Calu3 (cell line): Measurements from ENCODE around the gene CIT. TPM values are rescaled to one million over a fixed set of nuclear protein-coding genes. Genes with fewer than 3 reads are reported as not detected.

ENCODE experiments used
- BruUV-seq: library from RNA; stranded (reverse); fragments of 400-500 nt; replicated peaks from 2 replicates; lab custom pipeline; 2021; lab: Mats Ljungman, UMichigan
- CTCF ChIA-PET: fragments of 300-600 bp; sonication (Branson Sonifier 250); formaldehyde crosslinking; loops from one replicate; lab custom pipeline; 2022; ENCODE audit warnings: antibody characterized with exemption; lab: Charles Lee
- DNase-seq: peaks from one replicate; pipeline ENCODE4 v3.0.0; 2022
- H3K27ac Mint-ChIP-seq: one replicate; pipeline ENCODE4 v1.8.0; 2022; ENCODE audit warnings: mixed read lengths; ENCODE audit not compliant: unreplicated experiment
- H3K27me3 Mint-ChIP-seq: one replicate; pipeline ENCODE4 v1.8.0; 2022; ENCODE audit warnings: mixed read lengths; ENCODE audit not compliant: unreplicated experiment
- H3K36me3 Mint-ChIP-seq: one replicate; pipeline ENCODE4 v1.8.0; 2022; ENCODE audit warnings: mild to moderate bottlenecking, moderate library complexity, mixed read lengths; ENCODE audit not compliant: insufficient read depth, unreplicated experiment
- H3K4me1 Mint-ChIP-seq: one replicate; pipeline ENCODE4 v1.8.0; 2022; ENCODE audit warnings: mild to moderate bottlenecking, low read depth, mixed read lengths; ENCODE audit not compliant: unreplicated experiment
- H3K4me3 Mint-ChIP-seq: one replicate; pipeline ENCODE4 v1.8.0; 2022; ENCODE audit warnings: mild to moderate bottlenecking, low read depth, moderate library complexity, mixed read lengths; ENCODE audit not compliant: unreplicated experiment
- H3K9me3 Mint-ChIP-seq: one replicate; pipeline ENCODE4 v1.8.0; 2022; ENCODE audit warnings: low read depth, mixed read lengths; ENCODE audit not compliant: unreplicated experiment
- intact Hi-C: fragments of 100-400 bp; cut with micrococcal nuclease; formaldehyde crosslinking; loops from one replicate; pipeline ENCODE4 v1.10.0; 2022; ENCODE audit not compliant: unreplicated experiment
- total RNA-seq: library from RNA; stranded (reverse); gene quantifications from 2 replicates; pipeline ENCODE4 v1.2.3, GENCODE V29; 2022
- TF ChIP-seq, protein P1 (sequence below): fragments of 200-600 bp; IDR thresholded peaks from one replicate; pipeline ENCODE4 v1.8.0; 2022; ENCODE audit warnings: antibody characterized with exemption; ENCODE audit not compliant: unreplicated experiment

The CIT gene
- total RNA-seq, 1 experiment from 2014 or later: 82.3 TPM

DNA sequence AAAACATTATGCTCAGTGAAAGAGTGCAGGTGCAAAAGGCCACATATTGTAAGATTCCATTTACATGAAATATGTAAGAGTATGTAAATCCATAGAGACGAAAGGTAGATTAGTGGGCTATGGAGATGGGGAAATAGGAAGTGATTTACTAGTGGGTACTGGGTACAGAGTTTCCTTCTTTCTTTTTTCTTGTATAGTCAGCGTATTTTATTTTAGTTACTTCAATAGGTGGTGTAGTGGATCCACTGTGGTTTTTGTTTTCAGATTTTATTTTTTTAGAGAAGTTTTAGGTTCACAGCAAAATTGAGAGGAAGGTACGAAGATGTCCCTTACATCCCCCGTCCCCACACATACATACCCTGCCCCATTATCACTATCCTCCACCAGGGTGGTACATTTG, 6.1 kb upstream of the CIT start:
- Mint-ChIP-seq H3K4me1 (no peaks in the 10 kb centered on the region), H3K27me3 (peaks cover 39% of the 10 kb centered on the region), H3K27ac (no peak overlapping the region), H3K4me3 (no peak overlapping the region), H3K36me3 (no peaks in the 10 kb centered on the region), H3K9me3 (no peaks in the 10 kb centered on the region)
- DNase-seq: no peak
- CTCF ChIA-PET: no interaction called here
- intact Hi-C loops: no loop called here
- BruUV-seq: no TSS peak
- TF ChIP-seq, protein P1, sequence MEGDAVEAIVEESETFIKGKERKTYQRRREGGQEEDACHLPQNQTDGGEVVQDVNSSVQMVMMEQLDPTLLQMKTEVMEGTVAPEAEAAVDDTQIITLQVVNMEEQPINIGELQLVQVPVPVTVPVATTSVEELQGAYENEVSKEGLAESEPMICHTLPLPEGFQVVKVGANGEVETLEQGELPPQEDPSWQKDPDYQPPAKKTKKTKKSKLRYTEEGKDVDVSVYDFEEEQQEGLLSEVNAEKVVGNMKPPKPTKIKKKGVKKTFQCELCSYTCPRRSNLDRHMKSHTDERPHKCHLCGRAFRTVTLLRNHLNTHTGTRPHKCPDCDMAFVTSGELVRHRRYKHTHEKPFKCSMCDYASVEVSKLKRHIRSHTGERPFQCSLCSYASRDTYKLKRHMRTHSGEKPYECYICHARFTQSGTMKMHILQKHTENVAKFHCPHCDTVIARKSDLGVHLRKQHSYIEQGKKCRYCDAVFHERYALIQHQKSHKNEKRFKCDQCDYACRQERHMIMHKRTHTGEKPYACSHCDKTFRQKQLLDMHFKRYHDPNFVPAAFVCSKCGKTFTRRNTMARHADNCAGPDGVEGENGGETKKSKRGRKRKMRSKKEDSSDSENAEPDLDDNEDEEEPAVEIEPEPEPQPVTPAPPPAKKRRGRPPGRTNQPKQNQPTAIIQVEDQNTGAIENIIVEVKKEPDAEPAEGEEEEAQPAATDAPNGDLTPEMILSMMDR: no peak

DNA sequence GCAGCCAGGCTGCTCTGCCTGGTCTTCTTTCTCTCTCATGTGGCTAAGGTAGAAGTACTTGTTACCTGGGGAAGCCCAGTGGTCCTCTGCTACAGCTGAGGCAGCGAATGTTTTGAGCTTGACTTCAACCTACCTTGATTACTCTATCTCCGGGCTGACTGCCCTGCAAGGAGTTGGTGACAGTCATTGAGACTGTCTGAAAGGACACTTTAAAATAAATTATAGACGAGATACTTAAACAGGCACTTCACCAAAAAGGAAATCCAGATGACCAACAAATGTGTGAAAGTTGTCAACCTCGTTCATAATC, 474 bp upstream of the CIT start:
- Mint-ChIP-seq H3K4me1 (no peaks in the 10 kb centered on the region), H3K27ac (peak overlapping the region; percentile 14), H3K4me3 (peak overlapping the region; percentile 87), H3K27me3 (peaks cover 21% of the 10 kb centered on the region), H3K9me3 (no peaks in the 10 kb centered on the region), H3K36me3 (peaks cover 17% of the 10 kb centered on the region)
- CTCF ChIA-PET: interaction anchor here (1.4 kb wide), 1 partner anchor 60 kb away, joined by 3 read pairs; no protein-coding TSS in a partner anchor
- intact Hi-C loops: loop anchor here (2.0 kb wide), 1 partner anchor 61 kb away; no protein-coding TSS in a partner anchor
- BruUV-seq: no TSS peak
- TF ChIP-seq, protein P1: no peak
- no peak for DNase-seq

DNA sequence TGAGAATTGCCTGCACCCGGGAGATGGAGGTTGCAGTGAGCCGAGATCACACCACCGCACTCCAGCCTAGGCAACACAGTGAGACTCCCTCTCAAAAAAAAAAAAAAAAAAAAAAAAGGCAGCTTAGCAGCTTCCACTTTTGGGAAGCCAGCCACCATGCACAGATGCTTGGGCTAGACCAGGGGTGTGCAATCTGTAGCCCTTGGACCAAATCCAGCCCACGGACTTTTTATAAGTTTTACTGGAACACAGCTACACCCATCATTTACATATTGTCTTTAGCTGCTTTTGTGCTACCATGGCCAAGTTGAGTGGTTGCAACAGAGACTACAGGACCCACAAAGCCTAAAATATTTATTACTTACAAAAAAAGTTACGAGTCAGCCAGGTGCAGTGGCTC, 6.7 kb downstream of the CIT start:
- intact Hi-C loops: no loop called here
- BruUV-seq: no TSS peak
- CTCF ChIA-PET: no interaction called here
- Mint-ChIP-seq H3K36me3 (no peaks in the 10 kb centered on the region), H3K27ac (no peak overlapping the region), H3K4me1 (no peaks in the 10 kb centered on the region), H3K9me3 (no peaks in the 10 kb centered on the region), H3K4me3 (no peak overlapping the region), H3K27me3 (no peaks in the 10 kb centered on the region)
- no peak for DNase-seq
- TF ChIP-seq, protein P1: no peak

DNA sequence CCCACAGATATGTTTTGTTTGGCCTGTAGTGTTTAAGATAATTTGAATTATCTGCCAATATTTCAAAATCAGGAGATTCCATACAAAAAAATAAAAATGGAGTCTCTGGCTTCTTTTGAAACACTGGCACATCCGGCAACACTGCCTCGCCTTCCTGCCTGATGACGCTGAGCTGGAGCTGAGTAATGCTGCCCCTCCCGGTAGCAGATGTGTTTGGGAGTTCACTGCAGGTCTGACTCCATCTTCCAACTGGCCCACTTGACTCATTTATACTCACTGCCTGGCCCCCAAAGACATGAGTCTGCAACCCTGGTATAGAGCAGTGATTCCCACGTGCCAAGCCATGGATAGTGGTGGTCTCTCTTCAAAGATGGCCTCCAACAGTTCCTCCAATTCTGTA, 7.4 kb downstream of the CIT start:
- no peaks in the 10 kb centered on the region for H3K27me3 Mint-ChIP-seq
- intact Hi-C loops: no loop called here
- TF ChIP-seq, protein P1: no peak
- no peak overlapping the region for H3K27ac Mint-ChIP-seq
- CTCF ChIA-PET: no interaction called here
- no peaks in the 10 kb centered on the region for H3K4me1 Mint-ChIP-seq
- H3K36me3 Mint-ChIP-seq: no peaks in the 10 kb centered on the region
- no peak overlapping the region for H3K4me3 Mint-ChIP-seq
- no peaks in the 10 kb centered on the region for H3K9me3 Mint-ChIP-seq
- no TSS peak for BruUV-seq
- DNase-seq: no peak
